GM18508 (cell line): ENCODE data around the gene CYP2D6.
"Not testable (repeated sequence)": the region's sequence is repeated elsewhere in the genome, so short reads cannot be mapped to it uniquely, and the experiment has no call there.

ENCODE experiments used
- ATAC-seq: cut with Tn5 transposase; IDR thresholded peaks from one replicate; pipeline ENCODE4 v1.9.1; 2021; ENCODE audit warnings: moderate number of reproducible peaks; ENCODE audit not compliant: insufficient read depth, unreplicated experiment

Gene CYP2D6

DNA sequence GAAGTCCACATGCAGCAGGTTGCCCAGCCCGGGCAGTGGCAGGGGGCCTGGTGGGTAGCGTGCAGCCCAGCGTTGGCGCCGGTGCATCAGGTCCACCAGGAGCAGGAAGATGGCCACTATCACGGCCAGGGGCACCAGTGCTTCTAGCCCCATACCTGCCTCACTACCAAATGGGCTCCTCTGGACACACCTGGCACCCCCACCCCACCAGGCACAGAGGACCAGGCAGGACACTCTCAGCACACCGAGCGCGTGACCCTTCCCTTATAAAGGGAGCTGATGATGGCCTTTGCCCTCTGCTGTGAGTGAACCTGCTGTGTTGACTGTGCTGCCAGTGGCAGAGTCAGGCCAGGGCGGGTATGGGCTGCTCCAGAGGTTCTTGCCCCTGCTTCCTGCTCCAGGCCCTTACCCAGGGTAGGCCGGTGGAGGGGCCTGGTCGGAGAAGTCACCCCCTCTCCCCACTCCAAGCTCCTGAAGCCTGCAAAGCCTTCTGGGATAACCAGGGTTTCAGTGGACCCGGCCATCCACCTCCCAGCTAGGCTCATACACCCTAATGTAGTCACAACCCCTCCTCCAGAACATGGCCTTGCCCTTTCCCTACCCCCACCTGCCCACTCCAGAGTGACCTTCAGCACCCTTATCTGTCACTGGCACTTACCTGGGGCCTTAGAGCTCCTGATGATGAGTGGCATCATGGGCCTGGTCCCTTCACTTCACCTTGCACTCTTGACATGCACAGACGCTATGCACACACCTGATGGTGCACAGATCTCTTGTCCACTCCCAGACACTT lies at the start of gene CYP2D6:
TSS of gene CYP2D6 (minus strand) at position 172 of the 793 bp plus-strand sequence. CDS start at position 153, 19 bp downstream.
- ATAC-seq = not testable (repeated sequence)

DNA sequence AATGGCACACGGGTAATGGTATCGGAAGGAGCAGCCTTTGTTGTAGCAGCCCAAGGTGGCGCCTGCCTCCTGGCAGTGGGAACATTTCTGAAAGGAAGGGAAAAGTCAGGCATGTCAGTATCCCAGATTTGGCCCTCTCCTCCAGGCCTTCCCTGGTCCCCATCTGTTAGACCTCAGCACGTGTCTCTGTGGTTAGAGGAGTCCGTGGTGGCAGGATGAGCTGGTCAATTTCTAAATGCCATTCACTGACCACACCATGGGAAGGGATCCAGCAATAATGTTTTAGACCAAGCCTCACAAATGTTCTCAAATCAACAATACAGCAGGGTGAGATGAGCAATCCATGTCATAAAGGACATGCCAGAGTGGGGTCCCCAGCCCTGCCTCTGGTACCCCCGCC lies 49.0 kb upstream of the CYP2D6 start:
- no peak for ATAC-seq

DNA sequence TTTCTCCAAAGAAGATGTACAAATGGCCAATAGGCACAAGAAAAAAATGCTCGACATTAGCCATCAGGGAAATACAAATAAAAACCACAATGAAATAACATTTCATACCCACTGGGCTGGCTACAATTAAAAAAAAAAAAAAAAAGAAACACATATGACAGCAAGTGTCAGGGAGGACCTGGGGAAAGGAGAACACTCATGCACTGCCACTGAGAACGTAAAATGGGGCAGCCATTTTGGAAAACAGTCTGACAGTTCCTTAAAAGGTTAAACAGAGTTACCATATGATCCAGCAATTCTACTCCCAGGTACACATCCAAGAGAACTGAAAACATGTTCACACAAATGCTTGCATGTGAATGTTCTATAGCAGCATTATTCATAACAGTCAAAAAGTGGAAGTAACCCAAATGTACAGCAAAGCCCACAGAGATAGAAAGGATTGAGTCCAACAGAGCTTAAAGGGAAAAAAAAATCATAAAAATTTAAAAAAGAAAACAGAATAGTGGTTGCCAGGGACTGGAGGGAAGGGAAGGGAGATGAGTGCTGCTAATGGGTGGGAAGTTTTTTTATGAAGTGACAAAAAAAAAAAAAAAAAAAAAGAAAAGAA lies 48.4 kb upstream of the CYP2D6 start:
- no peak for ATAC-seq

- no peak for ATAC-seq
Measured at GRCh38 chr22:42177891-42178336, 47.3 kb upstream of the CYP2D6 start.

- no peak for ATAC-seq
Measured at GRCh38 chr22:42176255-42176915, 45.8 kb upstream of the CYP2D6 start.

DNA sequence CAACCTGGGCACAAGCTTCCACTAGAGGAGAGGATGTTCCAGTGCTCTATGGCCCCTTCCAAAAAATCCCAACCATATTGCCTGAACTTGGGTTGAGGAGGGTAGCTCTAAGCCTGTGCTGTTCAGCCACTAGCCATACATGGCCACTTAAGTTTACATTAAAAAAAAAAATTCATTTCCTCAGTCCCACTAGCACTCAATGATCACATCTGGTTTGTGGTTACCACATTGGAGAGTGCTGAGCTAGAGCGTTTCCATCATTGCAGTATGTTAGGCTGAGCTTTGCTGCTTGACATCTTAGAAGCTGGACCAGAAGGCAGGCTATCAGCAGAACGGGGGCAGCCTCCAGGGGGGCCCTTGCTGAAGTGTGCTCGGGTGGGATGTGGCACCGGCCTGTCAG lies 43.5 kb upstream of the CYP2D6 start:
- no peak for ATAC-seq

GRCh38 chr22:42173183-42173926 lies 42.7 kb upstream of the CYP2D6 start:
- no peak for ATAC-seq

- no peak for ATAC-seq
Measured at GRCh38 chr22:42172773-42173172, 42.2 kb upstream of the CYP2D6 start.

DNA sequence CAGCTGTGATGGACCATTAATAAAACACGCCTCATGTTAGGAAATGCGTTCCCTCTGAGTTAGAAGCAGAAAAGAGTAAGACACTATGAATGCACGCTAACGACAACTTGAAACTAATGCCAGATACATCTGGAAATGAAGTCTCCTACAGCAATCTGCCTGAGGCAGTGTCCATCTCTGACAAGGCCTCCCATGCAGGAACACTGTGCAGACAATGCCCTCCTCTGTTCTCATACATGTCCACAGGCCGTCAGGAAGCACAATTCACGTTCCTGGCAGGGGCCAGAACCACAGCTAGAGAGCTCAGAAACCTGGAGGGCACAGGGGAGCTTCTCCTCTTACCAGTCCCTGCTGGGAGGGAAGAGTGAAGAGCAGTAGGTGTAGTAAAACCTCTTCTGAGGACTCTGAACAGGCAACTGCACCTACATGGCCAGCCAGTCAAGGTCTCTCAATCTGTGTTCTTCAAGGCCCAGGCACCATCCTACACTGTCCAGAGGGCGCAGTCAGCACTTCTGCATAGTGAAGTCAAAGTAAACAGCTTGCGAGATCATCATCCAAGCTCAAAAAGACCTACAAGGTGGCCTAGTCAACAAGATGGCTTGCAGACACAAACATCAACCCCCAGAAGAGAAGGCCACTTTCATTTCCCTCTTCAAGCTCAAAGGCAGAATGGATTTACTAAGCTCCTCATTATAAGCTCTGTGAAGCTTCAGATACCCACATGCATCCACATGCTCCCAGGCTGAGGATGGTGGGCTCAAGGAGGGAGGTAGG lies 41.5 kb upstream of the CYP2D6 start:
- ATAC-seq = no peak

DNA sequence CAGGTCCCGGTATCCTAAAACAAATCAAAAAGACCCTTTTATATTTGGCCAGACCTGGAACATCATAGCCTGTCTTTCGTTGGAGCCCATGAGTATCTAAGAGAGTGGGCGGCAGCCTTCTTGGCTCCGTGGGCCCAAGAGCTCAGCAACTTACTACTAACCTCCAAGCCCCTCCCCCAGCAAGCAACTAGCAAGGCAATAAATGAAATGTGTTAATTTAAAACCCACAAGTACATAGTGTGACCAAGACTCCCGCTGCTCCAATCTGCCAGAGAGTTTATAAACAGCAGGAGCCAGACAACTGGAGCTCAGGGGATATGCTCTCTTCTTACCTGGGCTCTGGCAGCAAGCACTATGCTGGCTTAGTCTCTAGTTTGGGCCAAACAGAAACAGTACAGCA lies 40.8 kb upstream of the CYP2D6 start:
- ATAC-seq = no peak

DNA sequence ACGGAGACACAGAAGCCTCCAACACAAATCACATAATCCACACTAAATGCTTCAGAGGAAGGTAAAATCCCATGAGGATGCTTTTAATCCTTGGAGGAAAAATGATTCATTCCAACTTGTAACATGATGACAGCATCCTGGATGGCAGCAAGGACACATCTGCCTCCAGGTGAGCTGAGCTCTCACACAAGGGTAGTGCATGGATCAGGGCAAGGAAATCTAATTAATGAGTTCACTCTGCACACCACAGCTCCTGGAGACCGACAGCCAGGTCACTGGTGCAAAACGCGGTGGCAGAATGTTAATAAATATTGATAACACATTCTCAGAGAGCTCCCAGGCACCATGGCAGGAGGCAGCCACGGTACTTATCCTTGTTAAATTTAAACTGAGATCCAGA lies 40.3 kb upstream of the CYP2D6 start:
- no peak for ATAC-seq

DNA sequence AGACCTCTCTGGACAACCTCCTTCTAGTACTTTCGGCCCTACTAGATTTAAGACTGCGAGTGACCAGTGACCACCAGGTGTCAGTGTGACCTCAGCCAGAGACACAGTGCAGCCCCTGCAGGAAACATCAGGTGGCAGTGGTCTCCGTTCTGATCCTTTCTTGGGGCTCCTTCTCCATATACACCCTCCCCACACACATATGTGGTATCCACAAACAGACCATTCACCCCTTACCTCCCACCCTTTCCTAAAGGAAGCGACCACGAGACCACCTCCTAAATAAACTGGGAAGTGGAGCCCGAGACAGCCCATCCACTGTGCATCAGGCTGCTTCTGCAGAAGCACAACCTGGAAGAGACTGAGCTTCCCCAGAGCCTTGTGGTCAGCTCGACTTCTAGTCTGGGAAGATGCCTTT lies 38.5 kb upstream of the CYP2D6 start:
- no peak for ATAC-seq

GRCh38 chr22:42168476-42168875 lies 37.9 kb upstream of the CYP2D6 start:
- no peak for ATAC-seq

DNA sequence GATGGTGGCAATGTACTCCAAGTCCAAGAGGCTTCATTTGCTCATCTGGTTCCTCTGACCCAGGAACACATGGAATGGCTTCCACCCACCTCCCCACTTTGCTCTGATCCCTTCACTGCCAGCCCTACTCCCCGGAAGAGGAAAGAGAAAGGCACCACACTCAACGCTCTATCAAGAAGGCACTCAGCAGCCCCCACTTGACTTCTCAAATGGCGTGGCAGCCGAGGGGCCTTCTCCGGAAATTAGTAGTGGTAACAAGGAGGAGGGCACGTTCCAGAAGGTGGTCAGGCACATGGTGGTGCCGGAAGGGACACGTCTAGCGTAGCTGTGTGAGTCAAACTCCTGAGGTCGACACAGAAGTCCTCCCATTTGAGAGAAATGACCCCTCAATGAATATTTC lies 36.5 kb upstream of the CYP2D6 start:
- ATAC-seq = no peak

GRCh38 chr22:42164901-42165300 lies 34.3 kb upstream of the CYP2D6 start:
- no peak for ATAC-seq

- ATAC-seq = no peak
Measured at GRCh38 chr22:42163515-42163914, 32.9 kb upstream of the CYP2D6 start.

DNA sequence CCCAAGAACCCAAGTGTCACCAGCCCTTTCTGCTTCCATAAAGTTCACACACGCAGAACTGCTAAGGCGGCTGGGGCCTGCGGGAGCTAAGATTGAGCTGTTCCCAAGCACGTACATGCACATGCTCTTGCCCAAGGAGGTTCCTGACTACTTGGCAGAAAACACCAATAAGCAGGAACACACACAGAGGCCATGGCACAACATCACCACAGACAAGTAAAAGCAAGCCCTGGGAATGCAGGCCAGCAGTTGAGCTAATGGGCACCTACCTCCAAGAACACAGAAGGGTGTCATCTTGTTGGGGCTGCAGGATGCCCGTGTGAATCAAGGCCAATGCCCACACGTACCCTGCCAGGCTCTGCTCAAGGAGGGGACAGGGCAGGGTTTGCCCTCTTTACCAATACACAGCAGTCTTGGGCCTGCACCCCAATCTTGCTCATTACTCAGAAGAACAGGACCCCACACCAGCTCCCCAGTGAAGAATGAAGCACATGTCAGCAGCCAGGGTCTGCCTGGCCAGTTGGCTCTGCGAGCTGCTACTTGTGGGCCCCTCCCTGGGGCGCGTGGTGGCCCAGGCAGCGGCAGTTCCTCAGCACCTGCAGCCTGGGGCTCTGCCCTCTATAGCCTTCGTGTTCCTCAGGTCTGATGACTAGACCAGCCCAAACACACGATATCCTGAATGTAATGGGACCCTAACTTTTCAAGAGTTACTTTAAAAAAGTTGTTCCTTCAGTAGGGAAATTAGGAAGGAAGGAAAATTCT lies 32.3 kb upstream of the CYP2D6 start:
- no peak for ATAC-seq

DNA sequence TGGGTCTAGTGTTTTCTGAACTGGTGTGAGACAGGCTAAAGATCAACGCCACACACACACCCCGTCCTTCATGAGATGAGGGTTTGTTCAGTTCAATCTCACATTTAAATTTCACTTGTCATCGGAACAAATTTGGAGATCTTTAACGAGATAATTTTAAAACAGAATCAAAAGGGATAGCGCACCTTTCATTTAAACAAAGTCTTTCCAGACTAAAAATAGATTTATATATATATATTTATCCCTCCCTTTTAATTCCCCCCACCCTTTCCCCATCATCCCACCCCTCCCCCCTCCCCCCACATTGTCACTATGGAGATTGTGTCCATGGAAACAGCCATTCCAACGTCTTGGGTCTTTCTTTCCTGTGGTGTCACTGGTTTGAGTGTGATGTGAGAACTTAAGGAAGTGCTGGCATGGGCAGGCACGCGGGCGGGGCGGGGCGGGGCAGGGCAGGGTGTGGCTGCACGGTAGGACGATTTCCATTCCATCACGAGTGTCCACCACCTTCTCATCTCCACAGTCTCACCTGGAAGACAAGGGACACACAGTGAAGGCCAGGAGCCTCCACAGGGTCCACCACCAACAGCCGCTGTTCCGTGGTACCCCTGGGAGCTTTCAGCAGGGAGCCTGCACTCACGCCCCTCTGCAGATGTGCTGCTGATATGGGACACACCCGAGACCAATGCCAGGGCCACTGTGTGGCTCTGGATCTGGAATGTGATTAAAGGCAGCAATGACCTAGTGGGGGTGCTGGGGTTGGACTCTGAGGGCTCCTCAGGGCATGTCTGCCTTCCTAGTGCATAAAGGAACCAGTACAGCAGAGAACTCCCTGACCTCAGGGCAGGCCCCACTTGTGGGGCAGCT lies 30.5 kb upstream of the CYP2D6 start:
- ATAC-seq = no peak
